Subcutaneous adipose tissue (tissue), 4 donors: ENCODE results near the gene RAD51B. TPM values are rescaled to one million over a fixed set of nuclear protein-coding genes. Genes with fewer than 3 reads are reported as not detected.

ENCODE experiments used
- total RNA-seq, 4 donors: library from RNA; depleted of rRNA; stranded (reverse); fragments of >200 nt; gene quantifications; one replicate each; pipeline ENCODE4 v1.1.0, GENCODE V29; 2016
- TF ChIP-seq, protein P1 (sequence below): fragments of 450-650 bp; IDR thresholded peaks from one replicate; pipeline ENCODE4 v1.5.1; 2016; ENCODE audit warnings: low read depth, mild to moderate bottlenecking, control low read depth, antibody characterized with exemption, moderate library complexity

RAD51B gene
- total RNA-seq, 4 donors from 2014 or later = 9.7 to 24.1 (median 16.7) TPM

DNA sequence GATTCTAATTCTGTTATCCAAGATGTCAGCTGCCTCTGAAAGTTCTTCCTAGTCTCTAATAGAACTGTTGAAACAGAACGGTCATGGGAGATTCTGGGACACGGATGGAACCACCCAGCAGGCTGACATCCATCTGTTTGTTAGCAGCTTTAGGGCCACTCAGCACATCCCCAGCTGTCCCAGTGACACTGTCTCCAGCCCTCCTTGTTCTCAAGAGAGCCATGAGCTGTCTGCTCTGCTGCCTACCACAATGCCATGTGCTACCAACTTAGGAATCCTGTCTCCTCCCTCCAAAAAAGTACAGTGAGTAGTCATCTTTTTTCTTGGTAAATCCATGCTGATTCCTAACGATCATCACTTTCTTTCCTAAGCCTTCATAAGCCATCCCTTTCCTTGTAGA is 842.8 kb downstream of the RAD51B start:
- TF ChIP-seq, protein P1, sequence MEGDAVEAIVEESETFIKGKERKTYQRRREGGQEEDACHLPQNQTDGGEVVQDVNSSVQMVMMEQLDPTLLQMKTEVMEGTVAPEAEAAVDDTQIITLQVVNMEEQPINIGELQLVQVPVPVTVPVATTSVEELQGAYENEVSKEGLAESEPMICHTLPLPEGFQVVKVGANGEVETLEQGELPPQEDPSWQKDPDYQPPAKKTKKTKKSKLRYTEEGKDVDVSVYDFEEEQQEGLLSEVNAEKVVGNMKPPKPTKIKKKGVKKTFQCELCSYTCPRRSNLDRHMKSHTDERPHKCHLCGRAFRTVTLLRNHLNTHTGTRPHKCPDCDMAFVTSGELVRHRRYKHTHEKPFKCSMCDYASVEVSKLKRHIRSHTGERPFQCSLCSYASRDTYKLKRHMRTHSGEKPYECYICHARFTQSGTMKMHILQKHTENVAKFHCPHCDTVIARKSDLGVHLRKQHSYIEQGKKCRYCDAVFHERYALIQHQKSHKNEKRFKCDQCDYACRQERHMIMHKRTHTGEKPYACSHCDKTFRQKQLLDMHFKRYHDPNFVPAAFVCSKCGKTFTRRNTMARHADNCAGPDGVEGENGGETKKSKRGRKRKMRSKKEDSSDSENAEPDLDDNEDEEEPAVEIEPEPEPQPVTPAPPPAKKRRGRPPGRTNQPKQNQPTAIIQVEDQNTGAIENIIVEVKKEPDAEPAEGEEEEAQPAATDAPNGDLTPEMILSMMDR = no peak

- TF ChIP-seq, protein P1 = no peak
Measured at GRCh38 chr14:68663385-68664076, 844.0 kb downstream of the RAD51B start.

DNA sequence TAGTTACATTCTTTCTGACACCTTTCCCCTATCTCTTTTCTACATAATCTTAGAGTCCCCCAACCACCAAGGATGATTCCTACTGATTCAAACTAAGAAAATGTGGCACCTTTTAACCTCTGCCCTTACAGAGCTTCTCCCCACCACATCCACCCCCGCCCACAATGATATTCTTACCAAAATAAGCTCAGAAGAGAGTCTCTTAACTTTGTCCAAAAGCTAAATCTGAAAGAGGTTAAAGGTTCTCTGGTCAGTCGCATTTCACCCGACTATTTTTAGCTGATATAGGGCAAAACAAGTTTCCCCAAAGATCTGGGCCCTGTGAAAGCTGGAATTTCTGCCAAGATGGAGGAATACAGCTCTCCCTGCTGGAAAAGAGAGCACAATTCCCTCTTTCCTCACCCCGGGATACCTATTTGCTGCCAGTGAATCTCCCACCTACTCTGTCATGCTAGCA is 844.7 kb downstream of the RAD51B start:
- TF ChIP-seq, protein P1 = no peak

GRCh38 chr14:68665131-68665530 is 845.6 kb downstream of the RAD51B start:
- TF ChIP-seq, protein P1 = no peak

- TF ChIP-seq, protein P1 = no peak
Measured at GRCh38 chr14:68665792-68666204, 846.2 kb downstream of the RAD51B start.

GRCh38 chr14:68666236-68666635 is 846.7 kb downstream of the RAD51B start:
- TF ChIP-seq, protein P1 = no peak

GRCh38 chr14:68666899-68667298 is 847.3 kb downstream of the RAD51B start:
- TF ChIP-seq, protein P1 = no peak
